ENCODE measurements around the gene ZBTB42. TPM values are rescaled to one million over a fixed set of nuclear protein-coding genes. Genes with fewer than 3 reads are reported as not detected.
A peak's percentile ranks its signal among the peaks of the same experiment; 100 is the strongest.
"Not testable (repeated sequence)": the region's sequence is repeated elsewhere in the genome, so short reads cannot be mapped to it uniquely, and the experiment has no call there.

ZBTB42 gene
- total RNA-seq, 1 experiment from 2014 or later = 4.2 TPM

GRCh38 chr14:104826861-104827176, 25.9 kb downstream of the ZBTB42 start:
- no peak overlapping the region for H2AFZ ChIP-seq
- TF ChIP-seq EZH2 (IDR thresholded peaks at IDR 0.05; ENCODE audit: low read depth) (no peak), CTCF (conservative IDR thresholded peaks at IDR 0.05) (no peak)
- no peak overlapping the region; the same call in 1 of the 2 replicates for H3K4me3 ChIP-seq
- no peaks in the 10 kb centered on the region for H3K27me3 ChIP-seq (ENCODE audit: insufficient read depth, low read depth)
- H4K20me1 ChIP-seq (ENCODE audit: insufficient read depth) = no peaks in the 10 kb centered on the region
- 0 out of 2 replicates have a peak, but pooled peaks cover 7% of the 10 kb centered on the region for H3K4me1 ChIP-seq (replicated peaks; ENCODE audit: insufficient read depth)
- no peaks in the 10 kb centered on the region for H3K36me3 ChIP-seq (ENCODE audit: low read depth)
- POLR2A ChIA-PET (ENCODE audit: unreplicated experiment) = interaction anchor here (0.6 kb wide), 1 partner anchor 38 kb away, joined by 10 read pairs; no protein-coding TSS in a partner anchor
- DNase-seq = no peak
- no peaks in the 10 kb centered on the region; the same call in 1 of the 2 replicates for H3F3A ChIP-seq (ENCODE audit: insufficient read depth, low read depth)
- H3K79me2 ChIP-seq (ENCODE audit: low read depth) = no peaks in the 10 kb centered on the region
- H3K9me2 ChIP-seq (ENCODE audit: insufficient read depth) = no peaks in the 10 kb centered on the region
- H3K4me2 ChIP-seq = peak overlapping the region; percentile 60
- no TSS peak for BruUV-seq (replicated peaks)
- no peaks in the 10 kb centered on the region for H3K9me3 ChIP-seq (ENCODE audit: insufficient read depth, low read depth)
- no peak overlapping the region for H3K27ac ChIP-seq
- CTCF ChIA-PET = interaction anchor here (0.6 to 1.6 kb wide), 2 partner anchors 59 to 482 kb away, joined by 5 to 7 read pairs; no protein-coding TSS in a partner anchor
- intact Hi-C loops (cut with micrococcal nuclease; ENCODE audit: unreplicated experiment) = loop anchor here (1.0 kb wide), 1 partner anchor 59 kb away; no protein-coding TSS in a partner anchor

GRCh38 chr14:104827177-104828055, 26.5 kb downstream of the ZBTB42 start:
- Histone ChIP-seq H3K36me3 (ENCODE audit: low read depth) (no peaks in the 10 kb centered on the region), H3K4me1 (replicated peaks; ENCODE audit: insufficient read depth) (0 out of 2 replicates have a peak, but pooled peaks cover 7% of the 10 kb centered on the region), H3K4me2 (peak overlapping the region; percentile 60), H3K9me3 (ENCODE audit: insufficient read depth, low read depth) (no peaks in the 10 kb centered on the region), H3K27ac (no peak overlapping the region), H4K20me1 (ENCODE audit: insufficient read depth) (no peaks in the 10 kb centered on the region), H3K4me3 (no peak overlapping the region; the same call in 1 of the 2 replicates), H3K9me2 (ENCODE audit: insufficient read depth) (no peaks in the 10 kb centered on the region), H3F3A (ENCODE audit: insufficient read depth, low read depth) (no peaks in the 10 kb centered on the region; the same call in 1 of the 2 replicates), H3K79me2 (ENCODE audit: low read depth) (no peaks in the 10 kb centered on the region), H2AFZ (no peak overlapping the region), H3K27me3 (ENCODE audit: insufficient read depth, low read depth) (no peaks in the 10 kb centered on the region)
- peak in 1 of 2 experiments; percentile 29 for DNase-seq
- TF ChIP-seq EZH2 (IDR thresholded peaks at IDR 0.05; ENCODE audit: low read depth) (no peak), CTCF (conservative IDR thresholded peaks at IDR 0.05) (peak; percentile 53)
- CTCF ChIA-PET = interaction anchor here (0.6 to 1.6 kb wide), 2 partner anchors 59 to 481 kb away, joined by 5 to 7 read pairs; no protein-coding TSS in a partner anchor
- intact Hi-C loops (cut with micrococcal nuclease; ENCODE audit: unreplicated experiment) = no loop called here
- POLR2A ChIA-PET (ENCODE audit: unreplicated experiment) = no interaction called here
- BruUV-seq (replicated peaks) = no TSS peak

- intact Hi-C loops (cut with micrococcal nuclease; ENCODE audit: unreplicated experiment) = no loop called here
- POLR2A ChIA-PET (ENCODE audit: unreplicated experiment) = no interaction called here
Observed at GRCh38 chr14:104830781-104831180, 29.9 kb downstream of the ZBTB42 start.

DNA sequence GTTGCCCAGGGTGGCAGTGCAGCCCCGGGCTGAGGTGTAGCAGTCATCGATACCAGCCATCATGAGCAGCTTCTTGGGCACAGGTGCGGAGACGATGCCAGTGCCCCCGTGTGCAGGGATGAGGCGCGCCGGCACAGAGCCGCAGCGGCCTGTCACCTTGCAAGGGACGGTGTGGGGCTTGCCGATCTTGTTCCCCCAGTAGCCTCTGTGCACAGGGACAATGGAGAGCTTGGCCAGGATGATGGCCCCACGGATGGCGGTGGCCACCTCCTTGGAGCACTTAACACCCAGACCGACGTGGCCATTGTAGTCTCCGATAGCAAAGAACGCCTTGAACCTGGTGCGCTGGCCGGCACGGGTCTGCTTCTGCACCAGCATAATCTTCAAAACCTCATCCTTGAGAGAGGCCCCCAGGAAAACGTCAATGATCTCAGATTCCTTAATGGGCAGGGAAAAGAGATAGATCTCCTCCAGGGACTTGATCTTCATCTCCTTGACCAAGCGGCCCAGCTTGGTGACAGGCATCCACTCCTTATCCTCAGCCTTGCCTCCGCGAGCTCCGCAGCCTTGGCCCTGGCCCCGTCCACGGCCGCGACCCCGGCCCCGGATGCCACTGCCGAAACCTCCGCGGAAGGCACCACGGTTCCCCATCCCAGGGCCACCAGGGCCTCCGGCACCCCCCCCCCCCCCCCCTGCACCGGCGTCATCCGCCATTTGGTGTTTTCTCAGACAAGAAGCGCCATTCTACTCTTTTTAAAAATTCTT, 35.5 kb downstream of the ZBTB42 start:
- H3K4me1 ChIP-seq (replicated peaks; ENCODE audit: insufficient read depth); CTCF ChIA-PET; H4K20me1 ChIP-seq (ENCODE audit: insufficient read depth); H3K27me3 ChIP-seq (ENCODE audit: insufficient read depth, low read depth); H3K79me2 ChIP-seq (ENCODE audit: low read depth); H3K4me2 ChIP-seq; H3K9me2 ChIP-seq (ENCODE audit: insufficient read depth); BruUV-seq (replicated peaks); H3K4me3 ChIP-seq; H3K36me3 ChIP-seq (ENCODE audit: low read depth); intact Hi-C loops (cut with micrococcal nuclease; ENCODE audit: unreplicated experiment); H3K27ac ChIP-seq; POLR2A ChIA-PET (ENCODE audit: unreplicated experiment); DNase-seq; H3F3A ChIP-seq (ENCODE audit: insufficient read depth, low read depth); H2AFZ ChIP-seq: not testable (repeated sequence)
- peaks cover 12% of the 10 kb centered on the region; the same call in 1 of the 2 replicates for H3K9me3 ChIP-seq (ENCODE audit: insufficient read depth, low read depth)

More at GRCh38 chr14:104830781-104831180, 29.9 kb downstream of the ZBTB42 start:
- Histone ChIP-seq H3K4me3 (no peak overlapping the region), H3K27ac (no peak overlapping the region), H3K27me3 (ENCODE audit: insufficient read depth, low read depth) (no peaks in the 10 kb centered on the region), H3K9me2 (ENCODE audit: insufficient read depth) (no peaks in the 10 kb centered on the region), H3K9me3 (ENCODE audit: insufficient read depth, low read depth) (no peaks in the 10 kb centered on the region), H3K4me1 (replicated peaks; ENCODE audit: insufficient read depth) (0 out of 2 replicates have a peak, but pooled peaks cover 4% of the 10 kb centered on the region), H3F3A (ENCODE audit: insufficient read depth, low read depth) (no peaks in the 10 kb centered on the region; the same call in 1 of the 2 replicates), H2AFZ (no peak overlapping the region), H3K36me3 (ENCODE audit: low read depth) (no peaks in the 10 kb centered on the region), H3K4me2 (no peak overlapping the region), H4K20me1 (ENCODE audit: insufficient read depth) (0 out of 2 replicates have a peak, but pooled peaks cover 2% of the 10 kb centered on the region), H3K79me2 (ENCODE audit: low read depth) (no peaks in the 10 kb centered on the region)
- no peak for DNase-seq
- no TSS peak for BruUV-seq (replicated peaks)
- CTCF ChIA-PET = no interaction called here
- TF ChIP-seq CTCF (conservative IDR thresholded peaks at IDR 0.05) = no peak
- no peak for TF ChIP-seq EZH2 (IDR thresholded peaks at IDR 0.05; ENCODE audit: low read depth)

All from PC-9 (cell line).